K562 (cell line): ENCODE measurements around the gene DEDD2. TPM values are rescaled to one million over a fixed set of nuclear protein-coding genes. Genes with fewer than 3 reads are reported as not detected.
A peak's percentile ranks its signal among the peaks of the same experiment; 100 is the strongest.

ENCODE experiments used
- BRCA1 ChIP-seq, 2 experiments: fragments of 450-650 bp in 1 of 2; sonication (generic) in 1 of 2; formaldehyde crosslinking in 1 of 2; IDR thresholded peaks; 2 replicates each; pipeline versions ENCODE4 v1.5.0 to v1.6.1; 2017 to 2020; ENCODE audit warnings: mild to moderate bottlenecking in 1 of 2, missing genetic modification reagents in 1 of 2
- CHD4 ChIP-seq: fragments of 200-600 bp; sonication (generic); IDR thresholded peaks from 3 replicates; pipeline ENCODE4 v1.6.1; 2012; ENCODE audit warnings: low read depth, mild to moderate bottlenecking, mixed read lengths, low read length, inconsistent platforms; ENCODE audit not compliant: insufficient read depth, insufficient replicate concordance, poor library complexity, severe bottlenecking
- CREB3 ChIP-seq: fragments of 450-650 bp; conservative IDR thresholded peaks from 2 replicates; pipeline ENCODE4 v1.6.1; 2016; ENCODE audit warnings: missing genetic modification characterization, low read depth, mild to moderate bottlenecking, missing compliant biosample characterization, moderate library complexity
- ELF2 ChIP-seq: fragments of 250-450 bp; sonication (Bioruptor Pico); IDR thresholded peaks from 2 replicates; pipeline ENCODE4 v1.5.0; 2021; ENCODE audit warnings: mild to moderate bottlenecking
- ESRRA ChIP-seq: fragments of 450-650 bp; IDR thresholded peaks from 2 replicates; pipeline ENCODE4 v1.6.1; 2014; ENCODE audit warnings: low read depth, mild to moderate bottlenecking, moderate library complexity, borderline replicate concordance
- GATAD2A ChIP-seq: fragments of 450-650 bp; IDR thresholded peaks from 2 replicates; pipeline ENCODE4 v1.6.1; 2017
- HDGF ChIP-seq: fragments of 450-650 bp; IDR thresholded peaks from 2 replicates; pipeline ENCODE4 v1.6.1; 2016
- HNRNPL ChIP-seq: fragments of 200-400 bp; formaldehyde crosslinking; IDR thresholded peaks from 2 replicates; pipeline ENCODE4 v1.6.1; 2017; ENCODE audit warnings: low read depth, mild to moderate bottlenecking, low read length
- MAZ ChIP-seq, 2 experiments: fragments of 450-650 bp in 1 of 2; sonication (generic) in 1 of 2; formaldehyde crosslinking; IDR thresholded peaks in 1 of 2; conservative IDR thresholded peaks in 1 of 2; 2 replicates each; pipeline versions ENCODE4 v1.4.0 to v1.5.0; 2020; ENCODE audit warnings: mild to moderate bottlenecking in 1 of 2, missing genetic modification reagents in 1 of 2
- NONO ChIP-seq, 2 experiments: fragments of 200-400 bp in 1 of 2; fragments of 450-650 bp in 1 of 2; formaldehyde crosslinking in 1 of 2; IDR thresholded peaks; 2 replicates each; pipeline ENCODE4 v1.6.1; 2017; ENCODE audit warnings: low read depth in 2 of 2, mild to moderate bottlenecking in 2 of 2, moderate library complexity in 2 of 2, low read length in 1 of 2
- PATZ1 ChIP-seq: fragments of 250-450 bp; sonication (Bioruptor Pico); IDR thresholded peaks from 2 replicates; pipeline ENCODE4 v1.5.0; 2020; ENCODE audit warnings: mild to moderate bottlenecking, borderline replicate concordance
- SAFB2 ChIP-seq: fragments of 200-400 bp; formaldehyde crosslinking; IDR thresholded peaks from 2 replicates; pipeline ENCODE4 v1.6.1; 2018; ENCODE audit warnings: borderline replicate concordance, low read length, low read depth, moderate library complexity; ENCODE audit not compliant: severe bottlenecking
- TCF15 ChIP-seq: fragments of 250-450 bp; sonication (Bioruptor Pico); IDR thresholded peaks from 2 replicates; pipeline ENCODE4 v1.8.0; 2022; ENCODE audit warnings: moderate library complexity, mild to moderate bottlenecking, inconsistent platforms
- THAP7 ChIP-seq: fragments of 250-450 bp; sonication (Bioruptor Pico); IDR thresholded peaks from 2 replicates; pipeline ENCODE4 v1.5.0; 2021
- XRCC5 ChIP-seq: fragments of 200-400 bp; formaldehyde crosslinking; IDR thresholded peaks from 2 replicates; pipeline ENCODE4 v1.6.1; 2017; ENCODE audit warnings: low read depth, mild to moderate bottlenecking, low read length
- ZBTB7A ChIP-seq: IDR thresholded peaks from 2 replicates; pipeline ENCODE4 v1.6.1; 2011; ENCODE audit warnings: low read depth, mild to moderate bottlenecking, low read length, moderate library complexity, borderline replicate concordance; ENCODE audit not compliant: control insufficient read depth
- ZC3H4 ChIP-seq: sonication (generic); formaldehyde crosslinking; IDR thresholded peaks from 2 replicates; pipeline ENCODE4 v1.9.0; 2021; ENCODE audit warnings: missing genetic modification reagents, borderline replicate concordance
- ZFP30 ChIP-seq: fragments of 250-450 bp; sonication (Bioruptor Pico); IDR thresholded peaks from 2 replicates; pipeline ENCODE4 v1.8.0; 2022; ENCODE audit warnings: moderate library complexity, mild to moderate bottlenecking, inconsistent platforms, borderline replicate concordance
- ZNF143 ChIP-seq: sonication (generic); formaldehyde crosslinking; IDR thresholded peaks from 2 replicates; pipeline ENCODE4 v1.9.0; 2022; ENCODE audit warnings: mild to moderate bottlenecking, missing genetic modification reagents
- ZNF277 ChIP-seq: fragments of 250-450 bp; sonication (Bioruptor Pico); IDR thresholded peaks from 2 replicates; pipeline ENCODE4 v1.8.0; 2022; ENCODE audit warnings: inconsistent platforms, mild to moderate bottlenecking, moderate library complexity, borderline replicate concordance
- ZNF316 ChIP-seq: fragments of 450-650 bp; IDR thresholded peaks from 2 replicates; pipeline ENCODE4 v1.6.1; 2016
- polyA plus RNA-seq, 8 experiments: library from polyadenylated mRNA; depleted of rRNA in 4 of 8; stranded (reverse) in 5 of 8; unstranded in 3 of 8; fragments of >200 nt; fragmentation: Nextera tagmentation in 2 of 8; fragmentation: Illumina TruSeq in 1 of 8; extraction: Ambion mirVana in 2 of 8; extraction: Trizol in 1 of 8; gene quantifications; 2 replicates each; pipeline versions ENCODE4 v1.2.1 to v1.2.3, GENCODE V29; 2011 to 2014; ENCODE audit warnings: inconsistent platforms in 1 of 8, missing spikeins in 1 of 8
- total RNA-seq, 7 experiments: library from RNA; depleted of rRNA in 6 of 7; stranded (reverse); fragments of >200 nt in 6 of 7; fragmentation: Illumina TruSeq in 2 of 7; extraction: Trizol in 2 of 7; gene quantifications; 2 replicates each; pipeline versions ENCODE4 v1.2.1 to v1.2.3, GENCODE V29; 2011 to 2021; ENCODE audit warnings: low replicate concordance in 1 of 7

Gene DEDD2
- total and polyA plus RNA-seq, 9 of the 15 experiments (the other 6 are each of a cell fraction or from before 2014, with no cell fraction given): 4.3 to 43.0 (median 29.2) TPM

GRCh38 chr19:42216653-42217519 is 591 bp downstream of the DEDD2 start (continued):
- TF ChIP-seq SAFB2: no peak
- TF ChIP-seq BRCA1 (IDR thresholded peaks at IDR 0.05): no peak
- no peak for TF ChIP-seq BRCA1 (CRISPR knock-in tag; IDR thresholded peaks at IDR 0.05)
- TF ChIP-seq HNRNPL: no peak
- no peak for TF ChIP-seq XRCC5
- TF ChIP-seq HDGF: no peak
- no peak for TF ChIP-seq TCF15 (CRISPR knock-in tag)
- TF ChIP-seq GATAD2A: no peak
- TF ChIP-seq ZBTB7A: no peak
- no peak for TF ChIP-seq ZNF316
- no peak for TF ChIP-seq ZFP30 (CRISPR knock-in tag)
- no peak for TF ChIP-seq ZNF277 (CRISPR knock-in tag)
- TF ChIP-seq ZC3H4 (CRISPR knock-in tag): 0 out of 2 replicates have a peak, but pooled peaks have one; percentile 31
- peak in 1 of 2 experiments; percentile 97; a peak in 2 of 4 replicates for TF ChIP-seq NONO (IDR thresholded peaks at IDR 0.05; ENCODE audit: low read depth in 2 of 2, low read length in 1 of 2)
- peak; percentile 28 to 58; a peak in 2 of 4 replicates for TF ChIP-seq MAZ (CRISPR knock-in tag; conservative IDR thresholded peaks at IDR 0.05 in 1 of 2, IDR thresholded peaks at IDR 0.05 in 1 of 2)
- TF ChIP-seq ELF2 (CRISPR knock-in tag): 0 out of 2 replicates have a peak, but pooled peaks have one; percentile 21
- no peak for TF ChIP-seq PATZ1 (CRISPR knock-in tag)
- no peak for TF ChIP-seq CHD4
- TF ChIP-seq ZNF143 (CRISPR knock-in tag): no peak
- no peak for TF ChIP-seq ESRRA
- TF ChIP-seq THAP7: no peak
- TF ChIP-seq CREB3 (tag): no peak
